Loucy (cell line): ENCODE results near the gene GJA3.
A peak's percentile ranks its signal among the peaks of the same experiment; 100 is the strongest.

ENCODE experiments used
- H2AFZ ChIP-seq: fragments of 200-600 bp; sonication (generic); 2 replicates; pipeline ENCODE4 v1.6.0; 2016; ENCODE audit warnings: antibody characterized with exemption, mild to moderate bottlenecking, low read length, moderate library complexity
- H3F3A ChIP-seq: fragments of 200-600 bp; 2 replicates; pipeline ENCODE4 v1.6.0; 2016; ENCODE audit warnings: antibody characterized with exemption, low read depth, mild to moderate bottlenecking
- H3K27me3 ChIP-seq: fragments of 200-600 bp; sonication (generic); 2 replicates; pipeline ENCODE4 v1.6.1; 2014; ENCODE audit warnings: low read length, mild to moderate bottlenecking; ENCODE audit not compliant: insufficient read depth, poor library complexity, severe bottlenecking
- H3K36me3 ChIP-seq: fragments of 200-600 bp; sonication (generic); 2 replicates; pipeline ENCODE4 v1.6.1; 2016; ENCODE audit warnings: low read length; ENCODE audit not compliant: insufficient read depth
- H3K4me1 ChIP-seq: fragments of 200-600 bp; sonication (generic); 2 replicates; pipeline ENCODE4 v1.5.1; 2014; ENCODE audit warnings: low read length, mild to moderate bottlenecking; ENCODE audit not compliant: insufficient read depth, poor library complexity, severe bottlenecking
- H3K4me2 ChIP-seq: fragments of 200-600 bp; sonication (generic); 2 replicates; pipeline ENCODE4 v1.6.0; 2014; ENCODE audit warnings: antibody characterized with exemption, low read length, low read depth, mild to moderate bottlenecking; ENCODE audit not compliant: poor library complexity, severe bottlenecking
- H3K4me3 ChIP-seq: fragments of 200-600 bp; sonication (generic); 2 replicates; pipeline ENCODE4 v1.5.1; 2014; ENCODE audit warnings: low read length, mild to moderate bottlenecking, mixed read lengths; ENCODE audit not compliant: poor library complexity, severe bottlenecking
- H3K79me2 ChIP-seq: fragments of 200-600 bp; sonication (generic); 2 replicates; pipeline ENCODE4 v1.6.1; 2014; ENCODE audit warnings: low read length; ENCODE audit not compliant: insufficient read depth
- H3K9ac ChIP-seq: fragments of 200-600 bp; sonication (generic); 2 replicates; pipeline ENCODE4 v1.6.0; 2014; ENCODE audit warnings: mild to moderate bottlenecking, low read depth, low read length, moderate library complexity; ENCODE audit not compliant: poor library complexity, severe bottlenecking
- H3K9me2 ChIP-seq: fragments of 200-600 bp; sonication (generic); replicated peaks from 2 replicates; pipeline ENCODE4 v1.6.1; 2016; ENCODE audit warnings: low read depth, low read length, mixed read lengths
- H3K9me3 ChIP-seq: fragments of 200-600 bp; sonication (generic); 2 replicates; pipeline ENCODE4 v1.6.1; 2014; ENCODE audit warnings: mild to moderate bottlenecking, antibody characterized with exemption, low read length, low read depth; ENCODE audit not compliant: insufficient read depth
- H4K20me1 ChIP-seq: fragments of 200-600 bp; sonication (generic); 2 replicates; pipeline ENCODE4 v1.6.0; 2014; ENCODE audit warnings: antibody characterized with exemption, low read length, mild to moderate bottlenecking; ENCODE audit not compliant: insufficient read depth, poor library complexity, severe bottlenecking
- EZH2phosphoT487 ChIP-seq: fragments of 200-600 bp; IDR thresholded peaks from 2 replicates; pipeline ENCODE4 v1.6.1; 2018; ENCODE audit warnings: antibody characterized with exemption, mild to moderate bottlenecking, moderate library complexity, borderline replicate concordance
- TF ChIP-seq, protein P1 (sequence below): fragments of 200-600 bp; sonication (generic); conservative IDR thresholded peaks from 2 replicates; pipeline ENCODE4 v1.5.1; 2014; ENCODE audit warnings: mild to moderate bottlenecking, antibody characterized with exemption, low read length

GJA3 gene

DNA sequence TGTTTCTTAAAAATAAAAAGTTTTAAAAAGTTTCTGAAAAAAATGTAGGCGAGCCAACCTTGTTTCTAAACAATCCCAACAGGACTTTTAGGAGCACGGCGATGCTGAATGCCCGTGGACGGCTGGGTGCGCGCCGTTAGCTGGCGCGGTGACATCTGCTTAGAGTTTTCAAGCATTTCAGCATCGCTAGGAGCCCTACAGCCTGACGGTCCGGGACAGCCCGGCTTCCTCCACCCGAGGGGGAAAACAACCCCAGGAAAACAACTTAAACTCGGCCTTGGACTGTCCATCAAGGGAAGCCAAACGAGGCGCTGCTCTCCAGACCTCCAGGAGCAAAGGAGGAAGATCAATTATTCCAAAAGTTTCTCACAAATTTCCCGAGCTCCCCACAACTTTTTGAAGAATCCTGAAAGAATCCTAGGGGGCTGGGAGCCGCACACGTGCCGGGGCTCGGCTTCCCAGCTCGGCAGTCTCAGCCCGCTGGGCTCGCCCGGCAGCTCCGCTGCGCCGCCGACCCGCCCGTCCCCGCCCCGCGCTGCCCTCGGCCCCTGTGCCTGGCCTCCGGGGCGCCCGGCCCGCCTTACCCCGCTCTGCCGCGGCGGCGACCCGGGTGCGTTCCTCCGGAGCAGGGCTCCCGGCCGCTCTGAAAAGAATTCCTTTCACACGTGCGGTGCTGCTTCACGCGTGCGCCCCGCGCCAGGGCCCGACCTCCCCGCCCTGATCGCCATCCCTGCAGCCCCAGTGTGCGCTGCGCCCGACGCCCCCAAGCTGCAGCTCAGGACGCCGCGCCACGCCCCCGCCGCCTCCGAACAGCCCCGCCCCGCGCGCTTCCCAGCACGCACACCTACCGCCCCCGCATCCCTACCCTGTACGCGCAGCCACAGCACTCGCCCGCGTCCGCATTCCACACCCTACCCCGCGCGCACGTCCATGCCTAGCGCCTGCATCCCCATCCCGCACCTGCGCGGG lies at the start of gene GJA3:
Gene GJA3 (minus strand): TSS at position 747 of the 969 bp plus-strand sequence. CDS start 17,764 bp downstream, outside the sequence.
- no peak within 1 kb of the TSS for H3K9ac ChIP-seq
- H3K9me3 ChIP-seq, result no peaks in the 10 kb centered on the region
- H3K27me3 ChIP-seq, result no peaks in the 10 kb centered on the region
- H3K4me2 ChIP-seq, result no peak within 1 kb of the TSS
- H3K4me3 ChIP-seq, result no peak within 1 kb of the TSS
- no peaks in the 10 kb centered on the region for H3K4me1 ChIP-seq
- no peaks in the 10 kb centered on the region for H3K36me3 ChIP-seq
- no peak for TF ChIP-seq EZH2phosphoT487
- TF ChIP-seq, protein P1, sequence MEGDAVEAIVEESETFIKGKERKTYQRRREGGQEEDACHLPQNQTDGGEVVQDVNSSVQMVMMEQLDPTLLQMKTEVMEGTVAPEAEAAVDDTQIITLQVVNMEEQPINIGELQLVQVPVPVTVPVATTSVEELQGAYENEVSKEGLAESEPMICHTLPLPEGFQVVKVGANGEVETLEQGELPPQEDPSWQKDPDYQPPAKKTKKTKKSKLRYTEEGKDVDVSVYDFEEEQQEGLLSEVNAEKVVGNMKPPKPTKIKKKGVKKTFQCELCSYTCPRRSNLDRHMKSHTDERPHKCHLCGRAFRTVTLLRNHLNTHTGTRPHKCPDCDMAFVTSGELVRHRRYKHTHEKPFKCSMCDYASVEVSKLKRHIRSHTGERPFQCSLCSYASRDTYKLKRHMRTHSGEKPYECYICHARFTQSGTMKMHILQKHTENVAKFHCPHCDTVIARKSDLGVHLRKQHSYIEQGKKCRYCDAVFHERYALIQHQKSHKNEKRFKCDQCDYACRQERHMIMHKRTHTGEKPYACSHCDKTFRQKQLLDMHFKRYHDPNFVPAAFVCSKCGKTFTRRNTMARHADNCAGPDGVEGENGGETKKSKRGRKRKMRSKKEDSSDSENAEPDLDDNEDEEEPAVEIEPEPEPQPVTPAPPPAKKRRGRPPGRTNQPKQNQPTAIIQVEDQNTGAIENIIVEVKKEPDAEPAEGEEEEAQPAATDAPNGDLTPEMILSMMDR, result no peak
- H4K20me1 ChIP-seq, result no peaks in the 10 kb centered on the region
- H2AFZ ChIP-seq, result no peak within 1 kb of the TSS
- no peaks in the 10 kb centered on the region for H3K9me2 ChIP-seq
- H3F3A ChIP-seq, result no peaks in the 10 kb centered on the region
- H3K79me2 ChIP-seq, result no peaks in the 10 kb centered on the region

DNA sequence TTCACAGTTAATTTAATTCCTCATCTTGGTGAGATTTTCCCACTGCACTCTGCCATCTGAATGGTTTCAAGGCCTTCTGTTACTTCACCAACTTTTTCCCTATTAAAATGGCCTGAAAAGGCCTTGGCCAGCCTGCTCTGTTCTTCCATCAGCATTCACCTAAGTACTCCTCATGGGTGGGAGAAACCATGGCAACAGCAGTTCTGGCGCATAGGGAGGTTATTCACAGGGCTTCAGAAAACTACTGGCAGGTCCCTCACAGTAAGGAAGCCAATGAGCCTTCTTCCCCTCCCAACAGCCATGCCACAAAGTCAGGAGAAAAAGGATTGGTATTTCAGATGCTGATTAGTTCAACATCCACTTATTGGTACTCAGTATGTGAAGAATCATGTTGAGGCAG lies 49.1 kb upstream of the GJA3 start:
- Histone ChIP-seq H3K4me3 (no peak overlapping the region), H3K27me3 (no peaks in the 10 kb centered on the region), H3K36me3 (no peaks in the 10 kb centered on the region), H3K4me2 (no peak overlapping the region), H3K9ac (no peak overlapping the region), H3F3A (no peaks in the 10 kb centered on the region), H2AFZ (0 out of 2 replicates have a peak overlapping the region, but pooled peaks have one; percentile 17), H3K4me1 (no peaks in the 10 kb centered on the region), H3K79me2 (no peaks in the 10 kb centered on the region), H4K20me1 (no peaks in the 10 kb centered on the region), H3K9me3 (no peaks in the 10 kb centered on the region), H3K9me2 (no peaks in the 10 kb centered on the region)
- no peak for TF ChIP-seq EZH2phosphoT487
- TF ChIP-seq, protein P1, result no peak

DNA sequence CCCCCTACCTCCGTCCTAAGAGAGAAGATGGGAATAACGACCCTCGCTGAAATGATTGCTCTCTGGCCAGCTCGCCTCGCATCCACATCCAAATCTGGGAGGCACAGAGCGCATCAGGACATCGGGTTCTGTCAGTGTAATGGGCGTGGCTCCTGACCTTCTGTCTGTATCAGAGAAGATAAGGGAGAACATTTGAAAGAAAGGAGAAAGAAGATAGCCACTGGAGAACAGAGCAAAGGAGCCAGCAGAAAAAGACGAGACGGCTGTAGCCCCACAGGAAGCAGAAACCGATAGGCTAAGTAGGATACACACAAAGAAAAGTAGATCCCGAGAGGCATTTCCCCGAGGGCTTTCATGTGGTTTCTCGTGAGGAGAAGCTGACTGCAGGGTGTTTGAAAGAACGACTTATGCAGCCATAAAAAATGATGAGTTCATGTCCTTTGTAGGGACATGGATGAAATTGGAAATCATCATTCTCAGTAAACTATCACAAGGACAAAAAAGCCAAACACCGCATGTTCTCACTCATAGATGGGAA lies 45.9 kb upstream of the GJA3 start:
- no peaks in the 10 kb centered on the region for H3K9me3 ChIP-seq
- no peak overlapping the region for H3K4me3 ChIP-seq
- H3K4me1 ChIP-seq, result no peaks in the 10 kb centered on the region
- no peak overlapping the region for H3K4me2 ChIP-seq
- H3K36me3 ChIP-seq, result no peaks in the 10 kb centered on the region
- H3K27me3 ChIP-seq, result no peaks in the 10 kb centered on the region
- no peaks in the 10 kb centered on the region for H4K20me1 ChIP-seq
- H2AFZ ChIP-seq, result no peak overlapping the region
- no peak for TF ChIP-seq EZH2phosphoT487
- TF ChIP-seq, protein P1, result no peak
- H3F3A ChIP-seq, result no peaks in the 10 kb centered on the region
- no peaks in the 10 kb centered on the region for H3K9me2 ChIP-seq
- no peaks in the 10 kb centered on the region for H3K79me2 ChIP-seq
- no peak overlapping the region for H3K9ac ChIP-seq
